Measurements from ENCODE around the gene WNT3.

The WNT3 gene

DNA sequence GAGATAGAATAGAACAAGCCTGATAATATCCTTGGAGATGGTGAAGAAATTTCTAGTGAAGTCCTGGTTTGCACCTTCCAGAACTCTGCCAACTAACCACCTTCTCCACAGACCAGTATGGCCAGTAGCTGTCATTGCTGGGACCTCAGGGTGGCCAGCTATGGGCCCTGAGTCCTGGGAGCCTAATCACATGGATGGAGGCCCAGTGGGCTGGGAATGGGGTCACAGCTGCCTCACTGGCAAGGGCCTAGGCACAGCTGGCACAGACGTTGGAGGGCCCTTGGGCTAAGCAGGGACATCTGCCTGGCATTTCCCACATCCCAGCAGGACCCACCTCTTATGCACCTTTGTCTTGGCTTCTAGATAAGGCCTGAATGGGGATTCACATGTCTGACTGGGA lies 7.6 kb upstream of the WNT3 start:
- ChIA-PET CTCF (interaction anchor here (1.7 kb wide), 1 partner anchor 9 kb away, joined by 6 read pairs; no protein-coding TSS in a partner anchor), POLR2A (interaction anchor here (1.0 kb wide), 1 partner anchor 11 kb away, joined by 3 read pairs; no protein-coding TSS in a partner anchor)
- DNase-seq (ENCODE audit: extremely low spot score) = no peak
- no peak for TF ChIP-seq TARDBP (IDR thresholded peaks at IDR 0.05)
- no peak for TF ChIP-seq ZNF384 (IDR thresholded peaks at IDR 0.05)
- no peak for TF ChIP-seq PKNOX1 (IDR thresholded peaks at IDR 0.05)
- no peak for TF ChIP-seq FOXA1 (IDR thresholded peaks at IDR 0.05)
- TF ChIP-seq SUZ12 (IDR thresholded peaks at IDR 0.05) = no peak

DNA sequence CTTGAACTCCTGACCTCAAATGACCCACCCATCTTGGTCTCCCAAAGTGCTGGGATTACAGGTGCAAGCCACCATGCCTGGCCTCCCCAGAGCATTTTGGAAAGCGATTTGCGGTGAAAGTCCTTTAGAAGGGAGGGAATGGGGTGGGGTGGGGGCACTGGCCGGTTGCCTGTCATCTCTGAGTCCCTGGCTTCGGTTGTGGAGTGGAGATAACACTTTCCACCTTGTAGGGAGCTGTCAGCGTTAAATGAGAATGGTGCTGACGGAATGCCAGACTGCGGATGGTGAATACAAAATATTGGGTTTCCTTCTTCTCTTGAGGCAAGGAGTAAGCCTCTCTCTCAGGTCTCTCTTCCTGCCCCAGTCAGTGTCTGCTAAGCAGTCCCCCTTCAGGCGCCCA lies 5.2 kb upstream of the WNT3 start:
- TF ChIP-seq ARNT (IDR thresholded peaks at IDR 0.05) (no peak), FOXA1 (IDR thresholded peaks at IDR 0.05) (no peak), LEF1 (IDR thresholded peaks at IDR 0.05; ENCODE audit: borderline replicate concordance) (no peak), TARDBP (IDR thresholded peaks at IDR 0.05) (no peak), CTBP1 (IDR thresholded peaks at IDR 0.05; ENCODE audit: borderline replicate concordance) (no peak)
- ChIA-PET POLR2A (no interaction called here), CTCF (no interaction called here)
- no peak for DNase-seq (ENCODE audit: extremely low spot score)

- DNase-seq (ENCODE audit: extremely low spot score) = no peak
- ChIA-PET POLR2A (no interaction called here), CTCF (no interaction called here)
- TF ChIP-seq ARNT (IDR thresholded peaks at IDR 0.05) = no peak
- TF ChIP-seq FOXM1 (IDR thresholded peaks at IDR 0.05; ENCODE audit: borderline replicate concordance) = no peak
- TF ChIP-seq L3MBTL2 (conservative IDR thresholded peaks at IDR 0.05) = no peak
- TF ChIP-seq TARDBP (IDR thresholded peaks at IDR 0.05) = no peak
- no peak for TF ChIP-seq PKNOX1 (IDR thresholded peaks at IDR 0.05)
- TF ChIP-seq ELF4 (IDR thresholded peaks at IDR 0.05) = no peak
- TF ChIP-seq CTBP1 (IDR thresholded peaks at IDR 0.05; ENCODE audit: borderline replicate concordance) = no peak
- TF ChIP-seq NFRKB (IDR thresholded peaks at IDR 0.05) = no peak
- TF ChIP-seq FOXK2 (IDR thresholded peaks at IDR 0.05) = no peak
- TF ChIP-seq HDGF (IDR thresholded peaks at IDR 0.05; ENCODE audit: borderline replicate concordance) = no peak
- TF ChIP-seq LEF1 (IDR thresholded peaks at IDR 0.05; ENCODE audit: borderline replicate concordance) = no peak
Observed at GRCh38 chr17:46822388-46822921, 4.0 kb upstream of the WNT3 start.

- DNase-seq (ENCODE audit: extremely low spot score) = no peak
- no peak for TF ChIP-seq BHLHE40 (IDR thresholded peaks at IDR 0.05; ENCODE audit: borderline replicate concordance)
- ChIA-PET CTCF (no interaction called here), POLR2A (no interaction called here)
Observed at GRCh38 chr17:46821482-46822387, 3.2 kb upstream of the WNT3 start.

GRCh38 chr17:46820592-46821450 lies 2.3 kb upstream of the WNT3 start:
- ChIA-PET POLR2A (no interaction called here), CTCF (no interaction called here)
- TF ChIP-seq FOXK2 (IDR thresholded peaks at IDR 0.05) (no peak), PKNOX1 (IDR thresholded peaks at IDR 0.05) (no peak), LEF1 (IDR thresholded peaks at IDR 0.05; ENCODE audit: borderline replicate concordance) (no peak), CTBP1 (IDR thresholded peaks at IDR 0.05; ENCODE audit: borderline replicate concordance) (no peak), FOXA1 (IDR thresholded peaks at IDR 0.05) (no peak), ZNF384 (IDR thresholded peaks at IDR 0.05) (no peak), ELF4 (IDR thresholded peaks at IDR 0.05) (no peak)
- DNase-seq (ENCODE audit: extremely low spot score) = no peak

GRCh38 chr17:46819906-46820351 lies 1.4 kb upstream of the WNT3 start:
- ChIA-PET CTCF (no interaction called here), POLR2A (no interaction called here)
- TF ChIP-seq SUZ12 (IDR thresholded peaks at IDR 0.05) (no peak), BHLHE40 (IDR thresholded peaks at IDR 0.05; ENCODE audit: borderline replicate concordance) (no peak)
- DNase-seq (ENCODE audit: extremely low spot score) = no peak

Measured in HEK293T (cell line).